PC-3 (cell line): ENCODE measurements around the gene UBAP2. TPM values are rescaled to one million over a fixed set of nuclear protein-coding genes. Genes with fewer than 3 reads are reported as not detected.

Experiments used
- ATAC-seq: fragments of 200-7000 bp; cut with Tn5 transposase; 2 replicates; pipeline ENCODE4 v1.9.1; 2020; ENCODE audit warnings: mild to moderate bottlenecking, moderate library complexity
- BruUV-seq: library from RNA; stranded (reverse); fragments of 400-500 nt; replicated peaks from 2 replicates; lab custom pipeline; 2021; lab: Mats Ljungman, UMichigan
- CTCF ChIA-PET: fragments of 300-600 bp; sonication (Branson Sonifier 250); formaldehyde crosslinking; loops from one replicate; lab custom pipeline; 2022; ENCODE audit warnings: antibody characterized with exemption; lab: Charles Lee
- POLR2A ChIA-PET: fragments of 300-600 bp; sonication (Branson Sonifier 250); formaldehyde crosslinking; loops from one replicate; lab custom pipeline; 2022; ENCODE audit warnings: antibody characterized with exemption; ENCODE audit not compliant: unreplicated experiment; lab: Charles Lee
- DNase-seq: peaks from one replicate; pipeline ENCODE4 v3.0.0-alpha.2; 2015
- H2AFZ ChIP-seq: fragments of 300-600 bp; sonication (generic); 2 replicates; pipeline ENCODE4 v1.6.0; 2016; ENCODE audit warnings: antibody characterized with exemption, low read length
- H3F3A ChIP-seq: fragments of 300-600 bp; sonication (generic); one replicate; pipeline ENCODE4 v1.6.0; 2017; ENCODE audit warnings: antibody characterized with exemption, low read length, control low read depth, mild to moderate bottlenecking; ENCODE audit not compliant: unreplicated experiment
- H3K27ac ChIP-seq: fragments of 300-600 bp; sonication (generic); 2 replicates; pipeline ENCODE4 v1.5.1; 2016; ENCODE audit warnings: mild to moderate bottlenecking, low read length
- H3K27me3 ChIP-seq: fragments of 300-600 bp; sonication (generic); 2 replicates; pipeline ENCODE4 v1.6.1; 2016; ENCODE audit warnings: low read length, mixed read lengths
- H3K36me3 ChIP-seq: fragments of 300-600 bp; sonication (generic); 2 replicates; pipeline ENCODE4 v1.6.1; 2016; ENCODE audit warnings: low read depth, mixed run types, low read length, mixed read lengths
- H3K4me1 ChIP-seq: fragments of 300-600 bp; sonication (generic); 2 replicates; pipeline ENCODE4 v1.5.1; 2016; ENCODE audit warnings: low read length; ENCODE audit not compliant: insufficient read depth
- H3K4me2 ChIP-seq: fragments of 300-600 bp; sonication (generic); 2 replicates; pipeline ENCODE4 v1.6.0; 2016; ENCODE audit warnings: low read length
- H3K4me3 ChIP-seq: fragments of 300-600 bp; sonication (generic); 2 replicates; pipeline ENCODE4 v1.5.1; 2016; ENCODE audit warnings: mild to moderate bottlenecking, low read length, mixed read lengths
- H3K79me2 ChIP-seq: fragments of 300-600 bp; sonication (generic); 2 replicates; pipeline ENCODE4 v1.6.1; 2017; ENCODE audit warnings: low read length, mixed read lengths
- H3K9ac ChIP-seq: fragments of 300-600 bp; sonication (generic); 2 replicates; pipeline ENCODE4 v1.6.0; 2016; ENCODE audit warnings: mild to moderate bottlenecking, low read length
- H3K9me2 ChIP-seq: fragments of 300-600 bp; sonication (generic); replicated peaks from 2 replicates; pipeline ENCODE4 v1.6.1; 2016; ENCODE audit warnings: mixed run types, low read length, mixed read lengths
- H3K9me3 ChIP-seq: fragments of 300-600 bp; sonication (generic); 2 replicates; pipeline ENCODE4 v1.6.1; 2016; ENCODE audit warnings: low read length, mixed read lengths
- H4K20me1 ChIP-seq: fragments of 300-600 bp; sonication (generic); 2 replicates; pipeline ENCODE4 v1.6.1; 2016; ENCODE audit warnings: low read length, mixed read lengths
- CTCF ChIP-seq: fragments of 300-600 bp; sonication (generic); conservative IDR thresholded peaks from 2 replicates; pipeline ENCODE4 v1.5.1; 2017; ENCODE audit warnings: antibody characterized with exemption, low read depth, mild to moderate bottlenecking, low read length
- EZH2 ChIP-seq: fragments of 300-600 bp; sonication (generic); IDR thresholded peaks from one replicate; pipeline ENCODE4 v1.6.1; 2017; ENCODE audit warnings: antibody characterized with exemption, mild to moderate bottlenecking, low read length; ENCODE audit not compliant: unreplicated experiment
- EZH2phosphoT487 ChIP-seq: fragments of 300-600 bp; sonication (generic); IDR thresholded peaks from 2 replicates; pipeline ENCODE4 v1.6.1; 2018; ENCODE audit warnings: mild to moderate bottlenecking, antibody characterized with exemption, low read length, borderline replicate concordance
- intact Hi-C: fragments of 100-400 bp; cut with micrococcal nuclease; formaldehyde crosslinking; loops from 2 replicates; pipeline ENCODE4 v1.9.0; 2023
- total RNA-seq: library from RNA; depleted of rRNA; stranded (reverse); fragments of >200 nt; gene quantifications from 2 replicates; pipeline ENCODE4 v1.2.3, GENCODE V29; 2014

Gene UBAP2
- total RNA-seq, 1 experiment from 2014 or later = 12.6 TPM

DNA sequence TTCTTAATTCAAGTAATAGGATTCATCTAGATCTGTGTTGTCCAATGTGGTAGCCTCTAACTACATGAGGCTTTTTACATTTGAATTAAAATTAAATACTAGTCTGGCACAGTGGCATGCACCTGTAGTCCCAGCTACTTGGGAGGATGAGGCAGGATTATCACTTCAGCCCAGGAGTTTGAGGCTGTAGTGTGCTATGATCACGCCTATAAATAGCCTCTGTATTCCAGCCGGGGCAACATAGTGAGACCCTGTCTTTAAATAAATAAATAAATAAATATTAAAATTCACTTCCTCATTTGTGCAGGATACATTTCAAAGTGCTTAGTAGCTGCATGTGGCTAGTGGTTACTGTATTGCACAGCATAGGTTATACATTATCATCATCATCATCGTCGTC, 139.9 kb downstream of the UBAP2 start:
- Histone ChIP-seq H3F3A (peaks cover 7% of the 10 kb centered on the region), H2AFZ (no peak overlapping the region), H4K20me1 (peaks cover 16% of the 10 kb centered on the region; the same call in 1 of the 2 replicates), H3K9me3 (no peaks in the 10 kb centered on the region), H3K9ac (no peak overlapping the region), H3K27ac (no peak overlapping the region), H3K4me1 (no peaks in the 10 kb centered on the region), H3K4me2 (no peak overlapping the region), H3K4me3 (no peak overlapping the region), H3K27me3 (no peaks in the 10 kb centered on the region), H3K9me2 (no peaks in the 10 kb centered on the region), H3K79me2 (peaks cover 64% of the 10 kb centered on the region), H3K36me3 (no peaks in the 10 kb centered on the region; the same call in 1 of the 2 replicates)
- DNase-seq = no peak
- CTCF ChIA-PET = no interaction called here
- ATAC-seq = no peak
- intact Hi-C loops = no loop called here
- no peak for TF ChIP-seq EZH2
- no peak for TF ChIP-seq CTCF
- no peak for TF ChIP-seq EZH2phosphoT487
- BruUV-seq = no TSS peak
- POLR2A ChIA-PET = no interaction called here

GRCh38 chr9:33908114-33908513, 140.6 kb downstream of the UBAP2 start:
- CTCF ChIA-PET = no interaction called here
- H3K9me3 ChIP-seq = no peaks in the 10 kb centered on the region
- H3K27me3 ChIP-seq = no peaks in the 10 kb centered on the region
- TF ChIP-seq EZH2phosphoT487 (no peak), EZH2 (no peak), CTCF (no peak)
- H3K9me2 ChIP-seq = no peaks in the 10 kb centered on the region
- no peak overlapping the region for H3K4me2 ChIP-seq
- H3K9ac ChIP-seq = no peak overlapping the region
- peaks cover 17% of the 10 kb centered on the region; the same call in 1 of the 2 replicates for H4K20me1 ChIP-seq
- H3K4me3 ChIP-seq = no peak overlapping the region
- H3K79me2 ChIP-seq = peaks cover 70% of the 10 kb centered on the region
- intact Hi-C loops = no loop called here
- POLR2A ChIA-PET = no interaction called here
- H3K4me1 ChIP-seq = no peaks in the 10 kb centered on the region
- H3K36me3 ChIP-seq = no peaks in the 10 kb centered on the region; the same call in 1 of the 2 replicates
- DNase-seq = no peak
- no peak for ATAC-seq
- no peak overlapping the region for H2AFZ ChIP-seq
- H3K27ac ChIP-seq = no peak overlapping the region
- peaks cover 7% of the 10 kb centered on the region for H3F3A ChIP-seq
- no TSS peak for BruUV-seq

- H3K9me2 ChIP-seq = no peaks in the 10 kb centered on the region
- intact Hi-C loops = no loop called here
- no peak overlapping the region for H3K9ac ChIP-seq
- no peak overlapping the region for H3K4me2 ChIP-seq
- H3K27me3 ChIP-seq = no peaks in the 10 kb centered on the region
- DNase-seq (no peak), ATAC-seq (no peak)
- H3K4me1 ChIP-seq = no peaks in the 10 kb centered on the region
- TF ChIP-seq EZH2phosphoT487 (no peak), EZH2 (no peak), CTCF (no peak)
- H3K9me3 ChIP-seq = no peaks in the 10 kb centered on the region
- no peak overlapping the region for H3K27ac ChIP-seq
- H2AFZ ChIP-seq = no peak overlapping the region
- H3K36me3 ChIP-seq = no peaks in the 10 kb centered on the region; the same call in 1 of the 2 replicates
- H3K79me2 ChIP-seq = peaks cover 72% of the 10 kb centered on the region
- no peak overlapping the region for H3K4me3 ChIP-seq
- POLR2A ChIA-PET = no interaction called here
- CTCF ChIA-PET = no interaction called here
- BruUV-seq = no TSS peak
- H4K20me1 ChIP-seq = peaks cover 17% of the 10 kb centered on the region; the same call in 1 of the 2 replicates
- H3F3A ChIP-seq = peaks cover 7% of the 10 kb centered on the region
Measured at GRCh38 chr9:33907347-33907746, 141.3 kb downstream of the UBAP2 start.
